Activated T-helper 1 cell treated with anti-CD3 and anti-CD28 coated beads, Interleukin-12 subunit alpha, Interleukin-12 subunit beta, Interleukin-2, Interleukin-4 antibody, amounts not matched to agents 30 ng/mL and 10 ng/mL and 1 ng/mL, durations not matched to agents 14 hours and 24 hours and 36 hours (primary cell): ENCODE data around the gene E2F3. TPM values are rescaled to one million over a fixed set of nuclear protein-coding genes. Genes with fewer than 3 reads are reported as not detected.
A peak's percentile ranks its signal among the peaks of the same experiment; 100 is the strongest.
"Not testable (repeated sequence)": the region's sequence is repeated elsewhere in the genome, so short reads cannot be mapped to it uniquely, and the experiment has no call there.

Experiments used
- DNase-seq: peaks from one replicate; pipeline ENCODE4 v3.0.0; 2021; ENCODE audit warnings: low spot score
- H3K27ac Mint-ChIP-seq: one replicate; pipeline ENCODE4 v1.8.0; 2021; ENCODE audit warnings: mild to moderate bottlenecking, mixed read lengths
- H3K27me3 Mint-ChIP-seq: one replicate; pipeline ENCODE4 v1.8.0; 2022; ENCODE audit warnings: mild to moderate bottlenecking, moderate library complexity, mixed read lengths; ENCODE audit not compliant: insufficient read depth
- H3K36me3 Mint-ChIP-seq: one replicate; pipeline ENCODE4 v1.8.0; 2021; ENCODE audit warnings: low read depth, mixed read lengths
- H3K4me1 Mint-ChIP-seq: one replicate; pipeline ENCODE4 v1.8.0; 2021; ENCODE audit warnings: low read depth, mixed read lengths
- H3K4me3 Mint-ChIP-seq: one replicate; pipeline ENCODE4 v1.8.0; 2021; ENCODE audit warnings: mild to moderate bottlenecking, moderate library complexity, mixed read lengths
- H3K9me3 Mint-ChIP-seq: one replicate; pipeline ENCODE4 v1.8.0; 2021; ENCODE audit warnings: mixed read lengths
- intact Hi-C: fragments of 100-400 bp; cut with micrococcal nuclease; formaldehyde crosslinking; loops from one replicate; pipeline ENCODE4 v1.15.1; 2024
- total RNA-seq: library from RNA; stranded (reverse); gene quantifications from 2 replicates; pipeline ENCODE4 v1.2.3, GENCODE V29; 2022

Gene E2F3
- total RNA-seq, 1 donor from 2014 or later = 30.5 TPM

DNA sequence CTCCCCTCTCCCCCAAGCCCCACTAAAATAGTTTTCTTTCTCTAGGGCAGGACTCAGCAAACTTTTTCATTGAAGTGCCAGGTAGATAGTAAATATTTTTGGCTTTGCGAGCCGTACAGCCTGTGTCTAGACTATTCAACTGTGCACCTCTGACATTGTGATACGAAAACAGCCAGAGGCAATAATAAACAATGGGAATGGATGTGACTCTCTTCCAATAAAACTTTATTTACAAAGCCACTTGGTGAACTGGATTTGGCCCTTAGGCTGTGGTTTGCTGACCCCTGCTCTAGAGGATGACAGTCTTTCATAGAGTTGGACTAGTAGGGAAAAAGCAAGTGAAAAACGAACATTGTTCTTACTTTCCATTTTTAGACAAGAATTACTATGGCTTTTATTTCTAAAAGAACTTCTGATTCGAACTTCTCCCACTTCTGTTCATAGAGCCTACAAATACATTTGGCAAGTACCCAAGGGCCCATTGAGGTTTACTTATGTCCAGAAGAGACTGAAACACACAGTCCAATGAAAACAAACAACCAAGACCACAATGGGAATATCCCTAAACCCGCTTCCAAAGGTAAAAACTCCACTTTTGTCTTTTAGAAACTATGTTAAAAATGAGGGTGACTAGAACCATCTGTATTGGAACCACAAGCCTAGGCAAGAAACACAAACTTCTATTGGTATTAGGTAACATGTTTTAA, 86.1 kb downstream of the E2F3 start:
- H3K4me1 Mint-ChIP-seq = peaks cover 5% of the 10 kb centered on the region
- no peak overlapping the region for H3K27ac Mint-ChIP-seq
- no peak overlapping the region for H3K4me3 Mint-ChIP-seq
- H3K9me3 Mint-ChIP-seq = no peaks in the 10 kb centered on the region
- intact Hi-C loops = no loop called here
- H3K36me3 Mint-ChIP-seq = peaks cover 55% of the 10 kb centered on the region
- no peak for DNase-seq
- no peaks in the 10 kb centered on the region for H3K27me3 Mint-ChIP-seq

DNA sequence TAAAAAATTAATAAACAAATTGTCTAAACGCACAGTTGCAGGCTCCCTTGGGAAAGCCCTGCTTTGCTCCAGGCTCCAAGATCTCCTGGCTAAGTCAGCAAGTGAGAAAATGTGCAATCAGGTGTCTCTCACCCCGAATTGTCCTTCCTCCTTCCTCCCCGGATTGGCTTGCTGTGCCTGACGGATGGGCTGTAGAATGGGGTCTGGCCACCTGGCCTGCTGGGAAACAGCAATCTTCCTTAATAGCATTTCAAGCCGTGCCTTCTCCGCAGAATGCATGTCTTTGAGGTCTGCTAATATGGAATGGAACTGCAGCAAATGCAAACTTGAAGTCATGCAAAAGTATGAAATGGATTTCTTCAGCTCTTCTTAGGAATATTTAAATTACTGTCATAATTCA, 88.9 kb downstream of the E2F3 start:
- no peaks in the 10 kb centered on the region for H3K4me1 Mint-ChIP-seq
- no peaks in the 10 kb centered on the region for H3K9me3 Mint-ChIP-seq
- intact Hi-C loops = no loop called here
- no peak overlapping the region for H3K4me3 Mint-ChIP-seq
- H3K27ac Mint-ChIP-seq = no peak overlapping the region
- no peaks in the 10 kb centered on the region for H3K27me3 Mint-ChIP-seq
- DNase-seq = no peak
- peaks cover 44% of the 10 kb centered on the region for H3K36me3 Mint-ChIP-seq

DNA sequence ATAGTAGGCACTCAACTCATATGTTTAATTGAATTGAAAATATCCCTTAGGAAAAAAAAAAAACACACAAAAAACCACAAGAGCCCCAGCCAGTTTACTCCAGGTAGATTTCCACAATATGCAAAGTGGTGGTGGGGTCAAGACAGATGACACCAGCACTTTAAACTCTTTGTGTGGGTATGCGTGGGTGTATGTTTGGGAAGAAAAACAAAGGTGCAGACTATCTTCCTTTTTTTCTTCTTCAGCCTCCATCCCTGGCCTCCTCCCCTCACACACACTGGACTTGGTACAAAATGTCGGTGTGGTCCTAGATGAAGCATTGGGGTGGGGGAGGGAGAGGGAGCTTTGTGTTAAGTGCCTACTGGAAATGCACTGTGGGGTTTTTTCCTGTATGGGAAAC, 90.4 kb downstream of the E2F3 start:
- Mint-ChIP-seq H3K9me3 (no peaks in the 10 kb centered on the region), H3K27ac (no peak overlapping the region), H3K36me3 (peaks cover 36% of the 10 kb centered on the region), H3K4me1 (no peaks in the 10 kb centered on the region), H3K4me3 (no peak overlapping the region), H3K27me3 (no peaks in the 10 kb centered on the region)
- no peak for DNase-seq
- intact Hi-C loops = no loop called here

DNA sequence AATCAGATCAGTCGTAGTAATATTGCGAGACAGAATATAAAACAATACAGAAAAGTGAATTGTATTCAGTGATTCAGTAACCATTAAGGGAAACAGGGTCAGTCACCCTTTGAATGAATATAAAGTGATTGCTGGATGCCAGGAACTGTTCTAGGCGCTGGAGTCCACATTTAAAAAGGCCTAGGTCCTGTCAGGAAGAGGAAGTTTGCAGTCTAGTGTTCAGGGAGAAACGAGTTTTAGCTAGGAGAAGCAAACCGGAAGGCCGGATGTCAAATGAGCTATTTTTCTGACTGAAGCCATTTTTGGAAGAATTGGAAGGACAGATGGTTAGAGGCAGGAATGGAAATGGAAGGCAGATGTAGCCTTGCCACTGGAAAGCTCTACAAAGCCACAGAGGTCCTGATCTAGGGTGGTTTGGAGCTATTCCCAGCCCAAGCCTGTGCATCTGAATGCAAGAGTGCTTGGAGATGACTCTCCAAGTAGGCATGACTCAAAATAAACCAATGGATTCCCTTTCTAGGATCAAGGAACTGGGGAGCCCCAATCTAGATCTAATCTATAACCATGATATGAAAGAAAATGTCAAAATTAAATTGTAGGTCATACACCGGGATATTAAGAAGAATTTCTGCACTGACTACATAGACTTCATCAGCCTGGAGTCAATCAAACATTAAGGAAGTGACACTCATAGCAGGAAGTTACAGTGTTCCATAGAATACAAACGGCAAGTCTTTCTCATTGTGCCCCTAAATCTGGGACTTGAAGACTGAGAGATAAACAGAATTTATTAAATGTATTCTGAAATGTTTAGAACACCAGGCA, 95.7 kb downstream of the E2F3 start:
- Mint-ChIP-seq H3K9me3 (no peaks in the 10 kb centered on the region), H3K27ac (no peak overlapping the region), H3K4me3 (no peak overlapping the region), H3K4me1 (no peaks in the 10 kb centered on the region), H3K27me3 (no peaks in the 10 kb centered on the region), H3K36me3 (peaks cover 5% of the 10 kb centered on the region)
- intact Hi-C loops = no loop called here
- no peak for DNase-seq

DNA sequence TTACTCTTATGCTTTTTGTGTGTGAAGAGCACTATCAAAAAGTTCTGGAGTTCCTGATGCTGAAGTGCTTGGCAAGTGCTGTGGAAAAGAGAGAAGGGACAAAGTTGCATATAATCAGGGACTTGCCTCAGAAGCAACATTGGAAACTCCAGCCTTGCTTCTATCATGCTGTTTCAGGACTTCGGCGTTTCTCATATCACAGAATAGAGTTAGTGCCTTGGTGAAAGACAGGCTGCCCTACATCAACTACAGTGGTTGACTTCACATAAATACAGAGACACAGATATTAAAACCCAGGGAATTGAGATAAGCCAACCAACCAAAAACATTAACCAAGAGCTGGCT, 96.3 kb downstream of the E2F3 start:
- H3K27me3 Mint-ChIP-seq = no peaks in the 10 kb centered on the region
- no peaks in the 10 kb centered on the region for H3K9me3 Mint-ChIP-seq
- no peaks in the 10 kb centered on the region for H3K4me1 Mint-ChIP-seq
- DNase-seq = no peak
- peaks cover 3% of the 10 kb centered on the region for H3K36me3 Mint-ChIP-seq
- intact Hi-C loops = no loop called here
- H3K27ac Mint-ChIP-seq = no peak overlapping the region
- no peak overlapping the region for H3K4me3 Mint-ChIP-seq

DNA sequence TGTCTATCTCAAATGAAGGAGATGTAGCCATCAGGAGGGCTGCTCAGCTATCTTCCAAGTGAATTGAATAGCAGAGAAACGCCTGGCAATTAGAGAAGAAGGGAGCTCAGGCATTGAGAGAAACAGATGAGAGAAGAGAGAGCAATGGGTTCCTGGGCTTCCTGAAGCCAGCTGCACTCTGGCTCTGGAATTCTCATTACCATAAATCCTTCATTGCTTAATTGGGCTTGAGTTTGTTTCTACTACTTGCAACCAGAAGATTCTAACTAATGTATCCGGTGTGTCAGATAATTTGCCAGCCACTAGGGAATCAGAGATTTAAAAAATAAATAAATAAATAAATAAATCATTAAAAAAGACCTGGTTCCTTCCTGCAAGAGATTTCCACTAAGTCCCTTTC, 107.5 kb downstream of the E2F3 start:
- no peaks in the 10 kb centered on the region for H3K9me3 Mint-ChIP-seq
- no peaks in the 10 kb centered on the region for H3K36me3 Mint-ChIP-seq
- H3K4me1 Mint-ChIP-seq = no peaks in the 10 kb centered on the region
- intact Hi-C loops = no loop called here
- H3K27ac Mint-ChIP-seq = no peak overlapping the region
- no peak for DNase-seq
- H3K4me3 Mint-ChIP-seq = no peak overlapping the region
- peaks cover 11% of the 10 kb centered on the region for H3K27me3 Mint-ChIP-seq

DNA sequence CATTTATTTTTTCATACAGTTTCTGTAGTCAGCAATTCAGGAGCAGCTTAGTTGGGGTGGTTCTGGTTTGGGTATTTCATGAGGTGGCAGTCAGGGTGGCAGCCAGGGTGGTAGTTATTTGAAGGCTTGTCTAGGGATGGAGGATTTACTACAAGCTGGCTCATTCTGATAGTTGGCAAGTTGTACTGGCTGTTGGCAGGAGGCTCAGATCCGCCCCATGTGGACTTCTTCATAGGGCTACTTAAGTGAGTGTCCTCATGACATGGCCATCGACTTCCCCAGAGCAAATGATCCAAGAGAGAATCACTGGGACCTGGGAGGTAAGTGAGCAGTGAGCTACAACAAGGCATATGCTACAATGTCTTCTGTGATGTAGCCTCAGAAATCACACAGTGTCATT, 110.2 kb downstream of the E2F3 start:
- H3K4me3 Mint-ChIP-seq = no peak overlapping the region
- no peak overlapping the region for H3K27ac Mint-ChIP-seq
- intact Hi-C loops = no loop called here
- no peak for DNase-seq
- H3K9me3 Mint-ChIP-seq = no peaks in the 10 kb centered on the region
- H3K4me1 Mint-ChIP-seq = no peaks in the 10 kb centered on the region
- no peaks in the 10 kb centered on the region for H3K36me3 Mint-ChIP-seq
- peaks cover 8% of the 10 kb centered on the region for H3K27me3 Mint-ChIP-seq

DNA sequence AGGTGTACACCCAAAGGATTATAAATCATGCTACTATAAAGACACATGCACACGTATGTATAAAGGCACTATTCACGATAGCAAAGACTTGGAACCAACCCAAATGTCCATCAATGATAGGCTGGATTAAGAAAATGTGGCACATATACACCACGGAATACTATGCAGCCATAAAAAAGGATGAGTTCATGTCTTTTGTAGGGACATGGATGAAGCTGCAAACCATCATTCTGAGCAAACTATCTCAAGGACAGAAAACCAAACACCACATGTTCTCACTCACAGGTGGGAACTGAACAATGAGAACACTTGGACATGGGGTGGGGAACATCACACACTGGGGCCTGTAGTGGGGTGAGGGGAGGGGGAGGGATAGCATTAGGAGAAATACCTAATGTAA, 123.5 kb downstream of the E2F3 start:
- H3K36me3 Mint-ChIP-seq, H3K27me3 Mint-ChIP-seq, intact Hi-C loops, DNase-seq, H3K27ac Mint-ChIP-seq, H3K9me3 Mint-ChIP-seq, H3K4me3 Mint-ChIP-seq: not testable (repeated sequence)
- H3K4me1 Mint-ChIP-seq = peaks cover 13% of the 10 kb centered on the region

DNA sequence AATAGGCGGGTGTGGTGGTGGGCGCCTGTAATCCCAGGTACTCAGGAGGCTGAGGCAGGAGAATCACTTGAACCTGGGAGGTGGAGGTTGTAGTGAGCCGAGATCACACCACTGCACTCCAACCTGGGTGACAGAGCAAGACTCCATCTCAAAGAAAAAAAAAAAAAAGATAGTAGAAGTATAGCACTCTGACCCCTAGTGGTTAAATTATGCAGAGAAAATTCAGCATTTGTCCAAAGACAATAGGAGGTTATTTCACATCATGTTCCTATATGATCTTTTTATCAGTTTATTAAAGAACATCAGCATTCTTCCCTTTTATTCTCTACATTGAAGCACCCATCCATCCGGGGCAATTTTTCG, 127.4 kb downstream of the E2F3 start:
- H3K27ac Mint-ChIP-seq, DNase-seq, H3K9me3 Mint-ChIP-seq, H3K4me3 Mint-ChIP-seq, H3K36me3 Mint-ChIP-seq, H3K27me3 Mint-ChIP-seq: not testable (repeated sequence)
- peaks cover 27% of the 10 kb centered on the region for H3K4me1 Mint-ChIP-seq
- intact Hi-C loops = loop anchor here (1.0 kb wide), 3 partner anchors 125 to 317 kb away; partner anchors contain the start of gene MBOAT1

DNA sequence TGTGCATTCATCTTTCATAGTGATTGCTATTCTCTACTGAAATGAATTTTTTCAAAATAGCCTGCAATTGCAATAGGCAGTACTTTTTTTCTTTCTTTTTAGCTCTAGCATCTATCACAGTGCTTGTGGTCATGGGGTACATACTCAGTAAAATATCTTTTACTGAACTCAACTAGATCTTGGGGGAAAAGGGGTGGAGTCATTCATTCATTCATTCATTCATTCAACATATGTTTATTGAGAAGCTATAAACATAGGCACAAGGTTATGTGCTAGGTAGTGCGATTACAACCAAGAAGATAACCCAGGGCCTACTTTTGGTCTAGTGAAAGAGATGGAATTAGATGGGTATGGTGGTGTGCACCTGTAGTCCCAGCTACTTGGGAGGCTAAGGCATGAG, 131.2 kb downstream of the E2F3 start:
- peaks cover 3% of the 10 kb centered on the region for H3K27me3 Mint-ChIP-seq
- intact Hi-C loops = loop anchor here (10.0 kb wide), 1 partner anchor 1342 kb away; no protein-coding TSS in a partner anchor
- peak overlapping the region; percentile 62 for H3K27ac Mint-ChIP-seq
- peaks cover 50% of the 10 kb centered on the region for H3K4me1 Mint-ChIP-seq
- no peaks in the 10 kb centered on the region for H3K9me3 Mint-ChIP-seq
- H3K4me3 Mint-ChIP-seq = no peak overlapping the region
- H3K36me3 Mint-ChIP-seq = peaks cover 10% of the 10 kb centered on the region
- DNase-seq = no peak

DNA sequence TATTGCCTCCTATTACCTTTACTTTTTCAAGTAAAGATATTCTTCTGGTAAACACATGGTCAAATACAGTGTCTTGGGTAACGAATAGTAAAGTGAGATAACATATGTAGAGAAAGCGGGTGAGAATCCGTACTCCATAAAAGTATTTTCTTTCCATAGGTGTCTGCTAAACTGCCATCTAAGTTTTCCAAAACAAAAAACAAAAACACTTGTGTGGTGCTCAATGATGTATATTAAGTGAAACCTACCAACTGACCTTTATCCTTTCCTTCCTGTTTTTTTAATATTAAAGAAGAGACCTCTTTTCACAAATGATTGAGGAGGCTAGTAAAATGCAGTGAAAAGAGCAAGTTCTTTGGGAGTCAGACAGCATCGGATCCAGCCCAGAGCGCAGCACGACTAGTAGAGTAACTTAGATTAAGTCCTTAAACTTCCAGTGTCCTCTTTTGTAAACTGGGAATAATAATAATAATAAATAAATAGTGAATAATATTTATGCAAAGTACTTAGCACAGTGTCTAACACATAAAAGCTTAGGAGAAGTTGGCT, 132.1 kb downstream of the E2F3 start:
- H3K9me3 Mint-ChIP-seq = no peaks in the 10 kb centered on the region
- H3K27me3 Mint-ChIP-seq = peaks cover 3% of the 10 kb centered on the region
- no peak for DNase-seq
- H3K27ac Mint-ChIP-seq = peak overlapping the region; percentile 97
- H3K4me1 Mint-ChIP-seq = peaks cover 51% of the 10 kb centered on the region
- intact Hi-C loops = loop anchor here (1.0 to 10.0 kb wide), 4 partner anchors 9 to 1341 kb away; partner anchors contain the start of genes E2F3 and MBOAT1
- H3K4me3 Mint-ChIP-seq = peak overlapping the region; percentile 98
- peaks cover 11% of the 10 kb centered on the region for H3K36me3 Mint-ChIP-seq

DNA sequence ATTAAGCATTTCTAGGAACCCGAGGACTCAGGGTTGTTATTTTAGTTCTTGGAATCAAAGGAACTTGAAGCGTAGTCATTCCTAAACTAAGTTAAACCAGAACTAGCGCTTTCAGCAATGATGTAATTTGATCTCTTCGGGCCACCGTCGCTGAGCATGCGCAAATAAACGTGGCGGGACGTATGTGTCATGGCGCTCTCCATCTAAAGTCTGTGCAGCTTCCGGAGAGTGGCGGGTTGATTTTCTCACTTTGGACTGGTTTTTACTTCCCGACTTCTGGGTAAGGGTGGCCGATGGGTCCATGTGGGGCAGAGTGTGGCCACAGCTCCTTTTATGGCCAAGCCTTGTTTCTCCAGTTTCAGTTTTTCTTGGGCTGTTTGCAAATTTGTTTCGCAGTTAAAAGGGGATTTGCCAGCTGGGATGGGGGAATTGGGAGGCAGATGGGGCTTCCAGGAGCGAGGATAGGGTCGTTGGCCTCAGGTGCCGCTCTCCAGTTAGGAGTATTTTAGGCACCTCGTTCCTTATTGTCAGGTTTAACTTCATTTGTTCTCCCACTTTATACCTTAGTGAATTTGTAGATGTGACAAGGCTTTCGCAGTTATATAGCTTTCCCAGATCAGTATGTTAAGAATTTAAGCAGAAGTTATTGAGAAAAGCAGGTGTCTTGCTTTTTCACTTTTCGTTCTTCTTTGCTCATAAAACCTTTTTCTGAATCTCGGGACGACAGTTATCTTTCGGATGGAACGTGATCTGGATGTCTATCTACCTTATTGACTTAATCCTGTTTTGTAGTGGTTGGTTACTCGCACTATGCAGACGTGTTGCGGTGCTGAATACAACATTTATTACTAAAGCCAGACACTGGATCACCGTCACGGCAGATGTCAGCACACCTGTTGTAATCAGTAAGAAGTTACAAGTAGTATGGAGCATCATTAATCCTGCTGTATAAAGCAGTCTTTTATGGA, 132.9 kb downstream of the E2F3 start, which contains the start of gene CDKAL1:
CDKAL1 (plus strand) TSS at position 163 of the 968 bp plus-strand sequence. CDS start 11,894 bp downstream, outside the sequence.
- H3K27ac Mint-ChIP-seq = peak within 1 kb of the TSS; percentile 97
- peaks cover 15% of the 10 kb centered on the region for H3K36me3 Mint-ChIP-seq
- H3K4me3 Mint-ChIP-seq = peak within 1 kb of the TSS; percentile 98
- peak; percentile 91 for DNase-seq
- no peaks in the 10 kb centered on the region for H3K9me3 Mint-ChIP-seq
- peaks cover 54% of the 10 kb centered on the region for H3K4me1 Mint-ChIP-seq
- H3K27me3 Mint-ChIP-seq = peaks cover 3% of the 10 kb centered on the region
- intact Hi-C loops = loop anchor here (1.0 to 10.0 kb wide), 4 partner anchors 9 to 1340 kb away; partner anchors contain the start of genes E2F3 and MBOAT1
